Measurements from ENCODE around the gene SLC22A1.
"Not testable (repeated sequence)": the region's sequence is repeated elsewhere in the genome, so short reads cannot be mapped to it uniquely, and the experiment has no call there.

Gene SLC22A1

DNA sequence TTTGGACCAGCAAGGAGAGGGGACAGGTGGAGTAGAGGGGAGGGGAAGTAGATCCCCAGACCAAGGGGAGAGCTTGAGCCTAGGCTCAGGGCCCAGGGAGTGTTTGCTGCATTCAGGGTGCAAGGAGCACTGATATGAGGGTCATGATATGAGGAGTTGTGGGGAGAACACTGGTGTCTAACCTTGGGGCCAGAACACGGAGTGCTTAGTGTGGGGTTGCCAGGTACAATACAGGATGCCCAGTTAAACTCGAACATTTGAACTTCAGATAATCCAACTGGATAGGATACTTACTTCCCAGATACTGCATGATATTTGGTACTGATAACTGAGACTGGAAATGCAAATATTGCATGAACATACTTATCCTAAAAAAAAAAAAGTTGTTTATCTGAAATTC lies 2.4 kb downstream of the SLC22A1 start:
- FAIRE-seq, result no peak

GRCh38 chr6:160124605-160125004 lies 3.0 kb downstream of the SLC22A1 start:
- FAIRE-seq, result no peak

DNA sequence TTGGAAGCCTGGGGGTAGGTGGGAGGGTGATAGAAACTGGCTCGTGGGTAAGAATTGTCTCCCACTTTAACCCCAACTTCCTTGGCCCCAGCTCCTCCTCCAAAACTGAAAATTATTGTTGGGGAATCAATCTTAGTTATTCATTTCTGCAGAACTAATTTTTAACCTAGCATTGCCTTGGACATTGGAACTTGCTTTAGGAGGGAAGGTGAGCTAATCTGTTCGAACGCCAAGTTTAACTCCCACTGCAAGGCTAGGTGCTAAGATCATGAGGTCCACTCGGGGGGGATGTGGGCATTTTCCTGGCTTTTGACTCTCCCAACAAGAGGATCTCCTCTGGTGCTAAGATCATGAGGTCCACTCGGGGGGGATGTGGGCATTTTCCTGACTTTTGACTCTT lies 3.5 kb downstream of the SLC22A1 start:
- FAIRE-seq, result not testable (repeated sequence)

- FAIRE-seq, result no peak
Measured at GRCh38 chr6:160127270-160128124, 5.9 kb downstream of the SLC22A1 start.

GRCh38 chr6:160128125-160128683 lies 6.6 kb downstream of the SLC22A1 start:
- no peak for FAIRE-seq

DNA sequence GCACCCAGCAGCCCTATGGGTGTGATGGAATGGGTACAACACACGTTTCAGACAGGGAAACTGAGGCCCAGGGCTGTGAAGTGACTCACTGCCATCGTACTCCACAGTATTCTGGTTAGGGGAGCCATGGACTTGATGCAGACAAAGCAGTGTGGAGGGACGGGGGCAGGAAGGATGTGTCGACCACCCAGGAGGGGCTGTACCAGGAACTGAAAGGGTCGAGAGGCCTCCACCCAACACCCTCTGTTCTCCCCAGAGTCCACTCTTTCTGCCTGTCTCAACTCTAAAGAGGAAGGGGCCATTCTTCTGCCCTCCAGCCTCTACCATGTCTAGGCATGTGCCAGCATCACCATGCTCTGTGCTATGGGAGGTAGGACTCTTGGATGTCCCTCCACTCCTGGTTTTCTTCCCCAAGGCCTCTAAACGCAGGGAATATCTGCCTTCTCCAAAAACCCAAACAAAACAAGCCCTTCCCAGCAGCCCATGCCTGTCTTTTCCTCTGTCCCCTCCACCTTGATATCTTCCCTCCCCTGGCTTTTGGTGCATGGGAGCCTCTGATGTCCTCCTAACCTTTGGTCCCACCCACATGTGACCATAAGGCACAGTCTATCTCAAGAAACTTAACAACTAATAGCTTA lies 7.4 kb downstream of the SLC22A1 start:
- FAIRE-seq, result no peak

DNA sequence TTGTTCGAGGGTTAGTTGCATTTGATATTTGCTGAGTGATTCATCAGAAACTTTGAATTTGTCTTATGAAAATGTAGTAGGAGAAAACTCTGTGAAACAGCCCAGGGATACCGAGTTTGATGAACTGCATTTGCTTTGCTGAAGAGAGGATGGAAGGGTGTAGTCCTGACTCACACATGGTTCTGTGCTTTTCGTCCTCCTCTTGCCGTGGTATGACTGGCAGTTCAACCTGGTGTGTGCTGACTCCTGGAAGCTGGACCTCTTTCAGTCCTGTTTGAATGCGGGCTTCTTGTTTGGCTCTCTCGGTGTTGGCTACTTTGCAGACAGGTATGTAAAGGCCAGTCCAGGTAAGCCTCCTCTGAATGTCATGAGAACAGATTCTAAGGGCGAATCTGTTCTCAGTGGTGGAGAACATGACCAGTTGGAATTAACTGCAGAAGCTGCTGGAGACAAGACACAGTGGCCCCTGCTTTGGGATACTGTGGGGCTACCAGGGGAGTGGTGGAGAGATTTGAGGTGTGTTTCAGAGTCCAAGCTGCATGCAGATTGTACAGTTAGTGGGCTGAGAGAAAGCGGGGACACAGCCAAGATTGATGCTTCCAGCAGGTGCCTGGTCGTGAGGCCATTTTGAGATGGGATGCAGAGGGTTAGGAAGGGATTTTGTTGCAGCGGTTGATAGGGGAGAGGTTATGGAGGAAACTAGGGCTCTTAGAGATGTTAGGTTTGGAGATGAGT lies 8.4 kb downstream of the SLC22A1 start:
- no peak for FAIRE-seq

GRCh38 chr6:160130729-160131484 lies 9.3 kb downstream of the SLC22A1 start:
- no peak for FAIRE-seq

DNA sequence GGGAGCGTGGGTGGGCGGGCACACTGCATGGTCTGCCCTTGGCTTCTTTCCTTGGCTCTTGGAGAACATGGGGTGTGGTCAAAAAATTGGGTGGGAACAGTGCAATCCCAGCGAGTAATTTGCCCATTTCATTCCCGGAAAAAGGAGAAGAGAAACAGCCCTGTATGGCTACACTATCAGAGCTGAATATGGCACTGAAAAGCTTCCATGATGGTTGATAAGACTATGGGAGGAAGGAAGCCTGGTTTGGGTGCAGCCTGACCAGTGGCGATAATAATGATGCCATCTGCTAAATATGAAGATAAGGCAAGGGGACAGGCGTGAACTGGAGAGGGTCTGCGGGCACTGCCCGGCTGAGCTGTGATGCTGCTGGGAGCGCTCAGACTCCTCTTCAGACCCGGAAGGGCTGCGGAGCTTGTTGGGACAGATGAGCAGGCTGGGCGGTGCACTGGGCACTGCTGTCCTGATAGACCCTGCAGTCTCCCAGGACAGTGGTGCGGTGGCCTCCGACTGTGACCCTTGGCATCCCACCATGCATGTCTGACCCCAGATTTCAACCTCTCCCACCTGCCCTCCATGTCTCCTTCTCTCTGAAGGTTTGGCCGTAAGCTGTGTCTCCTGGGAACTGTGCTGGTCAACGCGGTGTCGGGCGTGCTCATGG lies 10.2 kb downstream of the SLC22A1 start:
- no peak for FAIRE-seq

- FAIRE-seq, result no peak
Measured at GRCh38 chr6:160132297-160132637, 10.7 kb downstream of the SLC22A1 start.

DNA sequence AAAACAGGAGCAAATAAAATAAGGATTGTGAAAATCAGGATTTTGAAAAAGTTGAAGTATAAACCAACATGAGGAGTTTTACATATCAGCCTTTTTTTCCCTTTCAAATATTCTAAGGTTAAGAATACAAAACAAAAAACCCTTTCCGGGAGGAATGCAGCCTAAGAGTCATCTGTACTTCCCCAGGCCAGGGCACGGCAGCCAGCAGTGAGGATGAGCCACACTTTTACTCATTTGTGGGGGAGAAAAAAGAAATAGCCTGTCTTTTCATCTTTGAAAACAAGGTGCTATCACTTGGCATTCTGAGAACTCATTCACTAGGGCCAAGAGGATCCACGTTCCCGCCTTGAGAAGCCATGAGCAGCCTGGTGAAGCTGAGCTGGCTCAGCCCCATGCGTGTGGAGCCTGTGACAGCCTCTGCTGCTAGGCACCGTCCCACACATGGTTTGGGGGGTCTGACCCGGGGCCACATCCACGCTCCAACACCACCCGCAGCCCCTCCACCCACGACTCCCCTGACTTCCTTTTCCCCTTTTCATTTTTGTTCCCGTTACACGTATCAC lies 11.2 kb downstream of the SLC22A1 start:
- no peak for FAIRE-seq

GRCh38 chr6:160133441-160134336 lies 12.1 kb downstream of the SLC22A1 start:
- FAIRE-seq, result no peak

- FAIRE-seq, result not testable (repeated sequence)
Measured at GRCh38 chr6:160134337-160134751, 12.7 kb downstream of the SLC22A1 start.

DNA sequence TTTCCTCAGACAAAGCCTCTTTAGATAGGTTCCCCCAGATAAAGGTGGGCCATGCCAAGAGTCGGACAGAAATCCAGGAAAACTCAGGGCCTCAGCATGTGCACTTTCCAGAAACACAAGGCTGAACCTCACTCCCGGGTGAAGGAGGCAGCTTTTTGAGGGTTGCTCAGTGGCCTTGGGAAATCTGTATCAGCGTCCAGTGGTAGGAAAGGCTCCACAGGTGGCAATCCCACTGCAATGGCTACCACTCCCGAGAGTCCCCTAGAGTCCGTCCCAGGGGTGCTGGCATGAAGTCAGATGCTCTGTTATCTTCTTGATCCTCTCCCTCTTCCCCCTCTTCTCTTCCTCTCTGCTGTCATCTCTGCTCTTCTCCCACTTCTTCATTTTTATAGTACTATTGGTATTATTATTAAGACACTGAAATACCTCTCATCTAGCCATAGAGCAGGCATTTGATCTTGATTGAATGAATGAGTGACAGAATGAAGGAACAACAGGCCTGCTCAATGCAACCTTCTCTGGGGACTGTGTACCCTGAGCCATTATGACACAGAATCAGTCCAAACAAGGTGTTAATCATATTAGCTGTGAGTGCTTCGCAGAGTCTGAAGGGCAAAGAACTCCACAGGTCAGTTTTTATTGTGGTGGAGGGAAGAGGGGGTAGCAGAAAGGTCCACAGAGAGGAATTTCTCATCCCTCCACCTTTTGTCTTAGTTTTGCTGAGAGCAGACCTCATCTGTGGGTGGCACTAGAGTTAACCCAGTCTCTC lies 13.3 kb downstream of the SLC22A1 start:
- FAIRE-seq, result no peak

- no peak for FAIRE-seq
Measured at GRCh38 chr6:160135907-160136655, 14.5 kb downstream of the SLC22A1 start.

GRCh38 chr6:160137130-160137988 lies 15.7 kb downstream of the SLC22A1 start:
- FAIRE-seq, result no peak

DNA sequence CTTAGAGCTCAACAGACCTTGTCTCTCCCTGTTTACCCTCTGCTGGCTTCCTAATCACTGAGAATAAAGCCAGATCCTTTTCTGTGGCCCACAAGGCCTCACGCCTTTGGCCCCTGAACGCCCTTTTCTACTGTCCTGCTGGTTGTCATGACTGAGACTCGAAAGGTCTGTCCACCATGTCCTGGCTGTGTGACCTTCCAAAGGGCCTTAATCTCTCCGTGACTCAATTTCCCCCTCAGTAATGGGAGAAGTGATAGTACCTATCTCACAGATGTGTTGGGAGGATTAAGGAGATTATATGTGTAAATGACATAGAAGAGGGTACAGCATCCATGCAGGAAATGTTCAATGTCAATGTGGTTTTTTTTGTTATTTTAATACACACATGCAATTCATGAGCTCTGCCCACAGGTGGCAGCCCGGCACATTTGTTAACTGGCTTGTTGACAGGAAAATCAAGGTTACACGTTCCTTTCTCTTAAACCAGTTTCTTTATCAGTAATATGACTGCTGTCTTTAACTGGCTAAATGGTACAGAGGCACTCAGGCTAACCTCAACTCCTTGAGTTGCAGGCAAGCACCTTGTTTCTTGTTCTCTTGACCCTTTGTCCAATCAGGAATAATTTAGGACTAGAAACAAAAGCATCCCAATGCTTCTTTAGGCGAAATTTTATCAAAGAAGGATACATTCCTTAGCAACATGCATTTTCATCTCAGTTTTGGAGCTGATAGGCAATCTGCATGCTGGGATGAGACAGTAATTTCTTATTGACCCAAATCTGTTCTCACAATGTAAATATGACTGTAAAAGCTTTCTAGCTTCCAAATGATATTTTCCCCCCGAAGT lies 16.6 kb downstream of the SLC22A1 start:
- FAIRE-seq, result peak; percentile 83
